OCI-LY3 (cell line): ENCODE results near the gene MMRN1.

Experiments
- H2AFZ ChIP-seq: fragments of 200-600, 300-600 bp; shearing (Covaris generic); 2 replicates; pipeline ENCODE4 v1.6.0; 2014; ENCODE audit warnings: antibody characterized with exemption, low read depth, low read length
- H3K27ac ChIP-seq: fragments of 200-600, 300-600 bp; sonication (generic); 2 replicates; pipeline ENCODE4 v1.5.1; 2014; ENCODE audit warnings: mild to moderate bottlenecking, low read length, moderate library complexity, mixed read lengths
- H3K27me3 ChIP-seq: fragments of 200-600, 300-600 bp; sonication (generic); 2 replicates; pipeline ENCODE4 v1.6.1; 2014; ENCODE audit warnings: low read depth, low read length, mixed read lengths
- H3K36me3 ChIP-seq: fragments of 200-600, 300-600 bp; sonication (generic); replicated peaks from 2 replicates; pipeline ENCODE3; 2014; ENCODE audit warnings: low read depth, low read length, mixed read lengths
- H3K4me1 ChIP-seq: fragments of 300-600, 200-600 bp; sonication (generic); 2 replicates; pipeline ENCODE4 v1.6.1; 2014; ENCODE audit warnings: low read length, mixed read lengths
- H3K4me2 ChIP-seq: fragments of 200-600, 300-600 bp; sonication (generic); 2 replicates; pipeline ENCODE4 v1.6.1; 2014; ENCODE audit warnings: low read length, mixed read lengths
- H3K4me3 ChIP-seq: fragments of 300-600, 200-600 bp; sonication (generic); 2 replicates; pipeline ENCODE4 v1.5.1; 2014; ENCODE audit warnings: antibody characterized with exemption, mild to moderate bottlenecking, low read length, moderate library complexity
- H3K79me2 ChIP-seq: fragments of 300-600, 200-600 bp; shearing (Covaris generic); 2 replicates; pipeline ENCODE4 v1.6.1; 2014; ENCODE audit warnings: mild to moderate bottlenecking, low read length, mixed read lengths
- H3K9ac ChIP-seq: fragments of 300-600, 200-600 bp; shearing (Covaris generic); 2 replicates; pipeline ENCODE4 v1.6.0; 2014; ENCODE audit warnings: mild to moderate bottlenecking, low read length, moderate library complexity
- H3K9me3 ChIP-seq: fragments of 200-600, 300-600 bp; shearing (Covaris generic); 2 replicates; pipeline ENCODE4 v1.6.1; 2014; ENCODE audit warnings: low read length, mixed read lengths; ENCODE audit not compliant: insufficient read depth
- H4K20me1 ChIP-seq: fragments of 200-600, 300-600 bp; sonication (generic); 2 replicates; pipeline ENCODE4 v1.6.1; 2016; ENCODE audit warnings: low read length, mixed read lengths; ENCODE audit not compliant: insufficient read depth
- CTCF ChIP-seq: fragments of 200-600, 300-600 bp; sonication (generic); IDR thresholded peaks from 2 replicates; pipeline ENCODE4 v1.5.1; 2014; ENCODE audit warnings: antibody characterized with exemption, low read length, low read depth
- EZH2phosphoT487 ChIP-seq: fragments of 200-600 bp; shearing (Covaris generic); IDR thresholded peaks from 2 replicates; pipeline ENCODE4 v1.6.1; 2018; ENCODE audit warnings: antibody characterized with exemption, mixed run types, low read depth

MMRN1 gene

GRCh38 chr4:89915937-89916336 lies 21.3 kb downstream of the MMRN1 start:
- Histone ChIP-seq H3K79me2 (no peaks in the 10 kb centered on the region), H4K20me1 (no peaks in the 10 kb centered on the region), H3K4me3 (no peak overlapping the region), H3K9ac (no peak overlapping the region), H3K4me2 (no peak overlapping the region), H3K36me3 (no peaks in the 10 kb centered on the region), H3K9me3 (no peaks in the 10 kb centered on the region), H3K27ac (no peak overlapping the region), H3K27me3 (no peaks in the 10 kb centered on the region), H3K4me1 (no peaks in the 10 kb centered on the region), H2AFZ (no peak overlapping the region)
- no peak for TF ChIP-seq CTCF
- TF ChIP-seq EZH2phosphoT487 = no peak

- H3K79me2 ChIP-seq = no peaks in the 10 kb centered on the region
- H3K27ac ChIP-seq = no peak overlapping the region
- H3K36me3 ChIP-seq = no peaks in the 10 kb centered on the region
- H3K9ac ChIP-seq = no peak overlapping the region
- H3K4me3 ChIP-seq = no peak overlapping the region
- H4K20me1 ChIP-seq = no peaks in the 10 kb centered on the region
- no peak for TF ChIP-seq EZH2phosphoT487
- TF ChIP-seq CTCF = no peak
- no peak overlapping the region for H2AFZ ChIP-seq
- no peaks in the 10 kb centered on the region for H3K9me3 ChIP-seq
- H3K4me2 ChIP-seq = no peak overlapping the region
- no peaks in the 10 kb centered on the region for H3K27me3 ChIP-seq
- H3K4me1 ChIP-seq = no peaks in the 10 kb centered on the region
Observed at GRCh38 chr4:89922848-89923416, 28.3 kb downstream of the MMRN1 start.

- no peaks in the 10 kb centered on the region for H3K27me3 ChIP-seq
- H3K27ac ChIP-seq = no peak overlapping the region
- H4K20me1 ChIP-seq = no peaks in the 10 kb centered on the region
- no peak overlapping the region for H2AFZ ChIP-seq
- H3K9me3 ChIP-seq = no peaks in the 10 kb centered on the region
- H3K4me3 ChIP-seq = no peak overlapping the region
- no peak for TF ChIP-seq CTCF
- H3K4me1 ChIP-seq = peaks cover 14% of the 10 kb centered on the region
- H3K9ac ChIP-seq = no peak overlapping the region
- no peak overlapping the region for H3K4me2 ChIP-seq
- no peaks in the 10 kb centered on the region for H3K36me3 ChIP-seq
- H3K79me2 ChIP-seq = no peaks in the 10 kb centered on the region
Observed at GRCh38 chr4:89928838-89929237, 34.2 kb downstream of the MMRN1 start.

- Histone ChIP-seq H3K79me2 (no peaks in the 10 kb centered on the region), H3K4me3 (peak overlapping the region; percentile 61), H4K20me1 (no peaks in the 10 kb centered on the region), H3K27me3 (no peaks in the 10 kb centered on the region), H3K36me3 (no peaks in the 10 kb centered on the region), H3K9me3 (no peaks in the 10 kb centered on the region), H3K9ac (peak overlapping the region; percentile 19; the same call in 1 of the 2 replicates), H3K27ac (no peak overlapping the region), H3K4me1 (peaks cover 18% of the 10 kb centered on the region), H2AFZ (peak overlapping the region; percentile 78), H3K4me2 (peak overlapping the region; percentile 67)
- TF ChIP-seq CTCF (no peak), EZH2phosphoT487 (no peak)
Observed at GRCh38 chr4:89929425-89930159, 34.9 kb downstream of the MMRN1 start.
